Epithelial cell of proximal tubule (primary cell): ENCODE data around the gene LIME1. TPM values are rescaled to one million over a fixed set of nuclear protein-coding genes. Genes with fewer than 3 reads are reported as not detected.

Experiments used
- DNase-seq: peaks from one replicate; pipeline ENCODE4 v3.0.0-alpha.2; 2011; ENCODE audit warnings: low read depth
- H3K4me3 ChIP-seq: 2 replicates; pipeline ENCODE4 v1.5.1; 2011; ENCODE audit warnings: low read depth, mild to moderate bottlenecking, low read length
- total RNA-seq: library from RNA; depleted of rRNA; stranded (reverse); fragments of >200 nt; gene quantifications from 2 replicates; pipeline ENCODE4 v1.2.3, GENCODE V29; 2015
- TF ChIP-seq, protein P1 (sequence below): conservative IDR thresholded peaks from 2 replicates; pipeline ENCODE4 v1.5.1; 2012; ENCODE audit warnings: low read depth, mild to moderate bottlenecking, low read length

Gene LIME1
- total RNA-seq, 1 donor from 2014 or later, result 19.1 TPM

DNA sequence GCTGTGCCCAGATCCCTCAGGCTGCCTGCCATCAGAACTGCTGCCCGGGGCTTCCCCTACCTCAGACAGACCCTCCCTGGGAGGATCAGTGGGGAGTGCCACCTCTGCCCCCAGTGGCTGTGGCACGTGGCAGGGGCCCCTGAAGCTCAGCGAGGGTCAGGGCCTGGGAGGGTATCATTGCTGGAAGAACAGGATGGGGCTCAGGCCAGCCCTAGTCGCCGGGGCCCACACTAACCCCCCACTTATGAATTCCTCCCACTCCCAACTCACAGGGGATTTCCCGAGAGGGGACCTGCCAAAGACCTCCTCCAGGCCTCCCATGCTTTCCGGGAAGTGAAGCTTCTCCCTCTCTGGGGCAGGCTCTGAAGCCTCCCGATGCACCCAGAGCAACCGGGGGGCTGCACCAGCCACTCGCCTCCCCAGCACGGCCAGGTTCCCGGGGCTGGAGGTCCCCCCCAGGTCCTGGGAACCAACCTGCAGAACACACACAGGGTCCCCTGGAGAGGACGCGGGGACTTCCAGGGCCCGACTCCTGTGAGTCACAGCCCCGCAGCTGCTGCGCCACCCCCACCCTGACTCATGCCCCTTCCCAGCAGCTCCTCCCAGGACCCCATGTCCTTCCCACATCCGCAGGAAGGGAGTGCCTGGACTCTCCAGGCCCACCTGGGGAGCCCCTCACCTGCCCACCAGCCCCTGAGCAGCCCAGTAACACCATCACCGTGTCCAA lies 37.6 kb upstream of the LIME1 start:
- peak overlapping the region; percentile 75 for H3K4me3 ChIP-seq
- DNase-seq, result no peak
- TF ChIP-seq, protein P1, sequence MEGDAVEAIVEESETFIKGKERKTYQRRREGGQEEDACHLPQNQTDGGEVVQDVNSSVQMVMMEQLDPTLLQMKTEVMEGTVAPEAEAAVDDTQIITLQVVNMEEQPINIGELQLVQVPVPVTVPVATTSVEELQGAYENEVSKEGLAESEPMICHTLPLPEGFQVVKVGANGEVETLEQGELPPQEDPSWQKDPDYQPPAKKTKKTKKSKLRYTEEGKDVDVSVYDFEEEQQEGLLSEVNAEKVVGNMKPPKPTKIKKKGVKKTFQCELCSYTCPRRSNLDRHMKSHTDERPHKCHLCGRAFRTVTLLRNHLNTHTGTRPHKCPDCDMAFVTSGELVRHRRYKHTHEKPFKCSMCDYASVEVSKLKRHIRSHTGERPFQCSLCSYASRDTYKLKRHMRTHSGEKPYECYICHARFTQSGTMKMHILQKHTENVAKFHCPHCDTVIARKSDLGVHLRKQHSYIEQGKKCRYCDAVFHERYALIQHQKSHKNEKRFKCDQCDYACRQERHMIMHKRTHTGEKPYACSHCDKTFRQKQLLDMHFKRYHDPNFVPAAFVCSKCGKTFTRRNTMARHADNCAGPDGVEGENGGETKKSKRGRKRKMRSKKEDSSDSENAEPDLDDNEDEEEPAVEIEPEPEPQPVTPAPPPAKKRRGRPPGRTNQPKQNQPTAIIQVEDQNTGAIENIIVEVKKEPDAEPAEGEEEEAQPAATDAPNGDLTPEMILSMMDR, result no peak

DNA sequence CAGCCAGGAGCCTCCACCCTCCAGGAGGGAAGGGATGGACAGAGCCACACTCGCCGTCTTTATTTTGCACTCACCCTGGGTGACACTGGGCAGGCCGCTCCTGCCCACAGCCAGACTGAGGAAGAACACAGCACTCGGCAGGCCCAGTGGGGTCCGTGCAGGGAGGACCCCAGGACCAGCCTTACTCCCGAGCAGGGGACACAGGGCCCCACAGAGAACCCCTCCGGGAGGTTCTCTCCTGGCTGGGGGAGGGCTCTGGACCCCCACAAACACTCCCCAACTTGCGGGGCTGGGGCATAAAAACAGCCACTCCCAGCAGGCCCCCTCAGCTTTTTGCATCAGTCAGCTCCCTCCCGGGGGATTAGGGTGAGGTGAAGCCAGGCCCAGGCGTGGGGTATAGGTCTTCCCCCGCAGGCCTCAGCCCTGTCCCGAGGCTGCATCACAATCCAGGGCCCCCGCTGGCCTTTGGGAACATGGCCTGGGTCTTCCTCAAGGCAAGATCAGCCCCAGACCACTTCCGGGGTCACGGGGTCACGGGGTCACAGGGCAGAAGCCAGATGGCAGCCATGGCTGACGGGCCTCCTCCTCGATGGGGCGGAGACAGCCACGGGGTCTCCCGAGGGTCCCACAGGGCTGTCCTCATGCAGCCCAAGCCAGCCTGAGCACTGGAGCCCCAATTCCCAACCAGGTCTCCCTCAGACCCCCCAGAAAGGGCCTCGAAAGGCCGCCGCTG lies 36.8 kb upstream of the LIME1 start:
- no peak for DNase-seq
- TF ChIP-seq, protein P1, result no peak
- H3K4me3 ChIP-seq, result peak overlapping the region; percentile 75

DNA sequence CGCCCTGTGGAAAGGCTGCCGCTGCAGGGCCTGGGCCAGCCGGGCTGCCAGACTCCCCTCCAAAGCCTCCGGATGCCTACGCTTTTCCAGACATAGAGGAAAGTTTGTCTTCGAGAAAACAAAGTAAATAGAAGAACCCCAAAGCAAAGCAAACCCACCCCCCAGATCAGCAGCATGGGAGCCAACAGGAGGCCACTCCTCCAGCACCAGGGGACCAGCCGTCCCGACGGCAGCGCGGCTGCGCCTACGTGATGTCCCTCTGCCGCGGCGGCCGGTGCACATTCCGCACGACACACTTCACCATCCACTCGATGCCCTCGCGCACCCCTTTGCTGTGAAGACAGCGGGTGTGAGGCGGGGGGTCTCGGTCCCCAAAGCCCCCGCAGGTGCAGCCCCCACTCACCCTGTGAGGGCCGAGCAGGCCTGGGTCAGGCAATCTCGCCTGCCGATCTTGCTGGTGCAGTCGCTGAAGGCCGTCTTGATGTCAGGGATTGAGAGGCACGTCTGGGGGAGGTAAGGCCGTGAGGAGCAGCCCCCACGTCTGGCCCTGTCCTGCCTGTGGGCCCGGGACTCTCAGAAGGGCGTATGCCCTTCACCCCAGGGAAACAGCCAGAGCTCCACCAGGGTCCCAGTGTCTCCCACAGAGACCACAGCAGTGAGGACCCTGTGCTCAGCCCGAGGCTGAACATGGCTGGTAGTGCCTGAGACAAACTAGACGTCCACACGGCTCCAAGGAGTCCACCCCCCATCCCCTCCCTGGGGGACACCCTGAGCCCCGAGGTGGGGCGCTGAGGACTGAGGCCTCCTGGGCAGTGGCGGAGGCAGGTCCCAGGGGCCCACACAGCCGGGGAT lies 36.0 kb upstream of the LIME1 start:
- TF ChIP-seq, protein P1, result no peak

DNA sequence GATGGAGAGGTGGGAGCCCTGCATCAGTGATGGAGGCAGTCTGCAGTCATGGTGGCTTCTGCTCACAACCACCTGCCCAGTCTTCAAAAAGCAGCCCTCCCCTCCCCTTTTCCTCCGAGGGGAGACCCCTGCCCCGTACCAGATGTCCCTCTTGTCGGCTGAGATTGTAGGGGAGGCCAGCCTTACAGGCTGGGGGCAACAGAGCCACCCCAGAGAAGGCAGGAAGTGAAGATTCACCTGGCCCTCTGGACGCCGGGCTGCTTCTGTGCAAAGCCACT lies 35.5 kb upstream of the LIME1 start:
- no peak for DNase-seq
- TF ChIP-seq, protein P1, result no peak
- H3K4me3 ChIP-seq, result no peak overlapping the region

More for the DNA sequence above, 36.0 kb upstream of the LIME1 start:
- no peak for DNase-seq
- no peak overlapping the region for H3K4me3 ChIP-seq

DNA sequence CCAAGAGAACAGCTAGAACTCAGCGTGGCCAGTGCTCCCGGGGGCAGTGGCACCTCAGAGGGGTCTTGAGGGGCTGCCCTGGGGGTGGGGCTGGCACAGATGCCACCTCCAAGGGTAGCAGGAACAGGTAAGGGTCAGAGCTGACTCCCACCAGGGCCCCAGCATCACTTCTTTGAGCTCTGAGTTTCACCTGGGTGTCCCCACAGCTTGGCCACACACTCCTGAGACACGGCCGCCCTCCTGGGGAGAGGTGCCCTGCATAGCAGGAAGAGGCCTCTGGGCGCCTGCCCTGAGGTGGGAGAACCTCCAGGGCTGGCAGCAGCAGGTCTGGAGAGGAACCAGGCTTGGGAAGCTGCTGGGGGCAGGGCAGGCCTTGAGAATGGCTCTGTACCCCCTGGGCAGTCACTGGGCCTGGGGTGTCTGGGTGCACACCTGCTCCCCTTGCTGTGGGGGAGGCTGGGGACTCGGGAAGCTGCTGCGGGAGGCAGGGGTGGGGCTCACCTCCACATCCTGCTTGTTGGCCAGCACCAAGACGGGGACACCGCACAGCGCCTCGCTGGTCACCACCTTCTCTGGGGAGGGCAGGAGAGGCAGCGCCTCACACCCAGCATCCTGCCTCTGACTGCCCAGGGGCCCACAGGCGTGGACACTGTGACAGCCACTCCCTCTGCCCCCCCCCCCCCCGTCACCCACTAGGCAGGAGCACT lies 35.0 kb upstream of the LIME1 start:
- no peak overlapping the region for H3K4me3 ChIP-seq
- DNase-seq, result no peak
- TF ChIP-seq, protein P1, result no peak

DNA sequence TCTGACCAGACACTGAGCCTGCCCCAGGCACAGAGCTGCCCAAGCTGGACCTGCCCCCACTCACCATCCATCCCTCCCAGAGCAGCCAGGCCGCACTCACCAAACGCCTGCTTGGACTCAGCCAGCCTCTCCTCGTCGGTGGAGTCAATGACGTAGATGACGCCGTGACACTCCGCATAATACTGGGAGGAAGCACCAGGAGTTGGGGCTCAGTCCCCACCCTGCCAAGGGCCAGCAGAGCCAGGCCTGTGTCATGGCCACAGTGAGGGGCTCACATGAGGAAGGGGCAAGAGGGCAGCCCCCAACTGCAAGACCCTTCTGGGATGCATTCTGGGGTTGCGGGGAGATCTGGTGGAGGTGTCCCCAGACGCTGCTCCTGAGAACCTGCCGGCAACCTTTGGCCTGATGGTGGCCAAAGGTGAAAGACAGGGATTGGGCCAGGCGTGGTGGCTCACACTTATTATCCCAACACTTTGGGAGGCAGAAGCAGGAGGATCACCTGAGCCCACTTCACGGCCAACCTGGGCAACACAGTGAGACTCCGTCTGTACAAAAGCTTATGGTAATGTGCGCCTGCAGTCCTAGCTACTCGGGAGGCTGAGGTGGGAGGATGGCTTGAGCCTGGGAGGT lies 34.3 kb upstream of the LIME1 start:
- no peak for DNase-seq
- TF ChIP-seq, protein P1, result no peak
- no peak overlapping the region for H3K4me3 ChIP-seq
